ENCODE results near the gene SLX4IP.

- no peak for TF ChIP-seq RCOR1 (IDR thresholded peaks at IDR 0.05; ENCODE audit: low read depth, low read length)
- no peak for TF ChIP-seq CTCF (IDR thresholded peaks at IDR 0.05)
- TF ChIP-seq POLR2A (IDR thresholded peaks at IDR 0.05; ENCODE audit: low read length), result no peak
- no peak for TF ChIP-seq MYC (IDR thresholded peaks at IDR 0.05; ENCODE audit: borderline replicate concordance, low read length)
- no peak for TF ChIP-seq JUNB (IDR thresholded peaks at IDR 0.05)
- no peak for TF ChIP-seq PHF8 (IDR thresholded peaks at IDR 0.05; ENCODE audit: borderline replicate concordance, low read depth)
- TF ChIP-seq SMC3 (IDR thresholded peaks at IDR 0.05), result no peak
These were observed 199.1 kb downstream of the SLX4IP start for GRCh38 chr20:10634211-10634610.
